B cell (primary cell): ENCODE data around the gene RAB7B. TPM values are rescaled to one million over a fixed set of nuclear protein-coding genes. Genes with fewer than 3 reads are reported as not detected.

ENCODE experiments used
- ATAC-seq: fragments of 200-7000 bp; cut with Tn5 transposase; one replicate; pipeline ENCODE4 v1.10.0; 2021; ENCODE audit warnings: low read depth, mild to moderate bottlenecking, moderate number of reproducible peaks, moderate library complexity
- CTCF ChIA-PET: fragments of 350-600 bp; sonication (Branson Sonifier 250); formaldehyde crosslinking; loops from one replicate; lab custom pipeline; 2021; ENCODE audit warnings: antibody characterized with exemption, inconsistent platforms; lab: Charles Lee
- POLR2A ChIA-PET: fragments of 350-600 bp; sonication (Branson Sonifier 250); formaldehyde crosslinking; loops from one replicate; lab custom pipeline; 2021; ENCODE audit warnings: antibody characterized with exemption; lab: Charles Lee
- DNase-seq: peaks from one replicate; pipeline ENCODE4 v3.0.0; 2013
- H2AFZ ChIP-seq: 2 replicates; pipeline ENCODE4 v1.6.1; 2012; ENCODE audit warnings: mild to moderate bottlenecking, low read depth, low read length; ENCODE audit not compliant: insufficient read depth, poor library complexity, severe bottlenecking
- H3K27ac ChIP-seq, 2 donors: 1 replicate in 1 of 2; 2 replicates in 1 of 2; pipeline ENCODE4 v1.5.1; 2012 to 2013; ENCODE audit warnings: low read length in 2 of 2, mild to moderate bottlenecking in 2 of 2, moderate library complexity in 1 of 2
- H3K27me3 ChIP-seq, 4 experiments: fragments of 200-600 bp in 1 of 4; sonication (generic) in 1 of 4; replicated peaks in 1 of 4; 1 replicate in 2 of 4; 2 replicates in 2 of 4; pipeline versions ENCODE4 v1.6.1 to v1.7.0; 2013 to 2016; ENCODE audit warnings: low read length in 3 of 4, mild to moderate bottlenecking in 2 of 4, mixed read lengths in 1 of 4, moderate library complexity in 1 of 4; ENCODE audit not compliant: insufficient read depth in 4 of 4, control insufficient read depth in 3 of 4; ENCODE audit errors: control extremely low read depth in 1 of 4
- H3K36me3 ChIP-seq, 2 experiments: replicated peaks in 1 of 2; 1 replicate in 1 of 2; 2 replicates in 1 of 2; pipeline versions ENCODE4 v1.6.1 to v1.7.1; 2013; ENCODE audit warnings: low read length in 1 of 2; ENCODE audit not compliant: insufficient read depth in 2 of 2, control insufficient read depth in 1 of 2; ENCODE audit errors: control extremely low read depth in 1 of 2, extremely low read depth in 1 of 2
- H3K4me1 ChIP-seq, 2 donors: fragments of 200-600 bp in 1 of 2; sonication (generic) in 1 of 2; 1 replicate in 1 of 2; 2 replicates in 1 of 2; pipeline versions ENCODE4 v1.5.1 to v1.6.1; 2013 to 2017; ENCODE audit warnings: low read length in 2 of 2; ENCODE audit not compliant: control insufficient read depth in 2 of 2, insufficient read depth in 2 of 2
- H3K4me2 ChIP-seq: replicated peaks from 2 replicates; pipeline ENCODE3; 2012; ENCODE audit warnings: mild to moderate bottlenecking, low read depth, low read length; ENCODE audit not compliant: poor library complexity, severe bottlenecking
- H3K4me3 ChIP-seq, 5 experiments: fragments of 200-600 bp in 1 of 5; sonication (generic) in 1 of 5; 1 replicate in 3 of 5; 2 replicates in 2 of 5; pipeline versions ENCODE4 v1.5.1 to v1.7.0; 2011 to 2016; ENCODE audit warnings: low read length in 4 of 5, mild to moderate bottlenecking in 4 of 5, low read depth in 2 of 5, control low read depth in 1 of 5, moderate library complexity in 1 of 5; ENCODE audit not compliant: insufficient read depth in 1 of 5; ENCODE audit errors: control extremely low read depth in 1 of 5, extremely low read depth in 1 of 5
- H3K79me2 ChIP-seq: fragments of 200-600 bp; sonication (generic); one replicate; pipeline ENCODE4 v1.6.0; 2016; ENCODE audit warnings: low read length; ENCODE audit not compliant: control insufficient read depth, insufficient read depth
- H3K9ac ChIP-seq: fragments of 200-600 bp; sonication (generic); 2 replicates; pipeline ENCODE4 v1.6.1; 2017; ENCODE audit warnings: mild to moderate bottlenecking, low read length, moderate library complexity
- H3K9me3 ChIP-seq, 3 donors: one replicate each; pipeline versions ENCODE4 v1.6.1 to v1.7.1; 2013; ENCODE audit warnings: low read length in 2 of 3; ENCODE audit not compliant: control insufficient read depth in 2 of 3, insufficient read depth in 1 of 3; ENCODE audit errors: control extremely low read depth in 1 of 3
- H4K20me1 ChIP-seq: 2 replicates; pipeline ENCODE4 v1.6.0; 2012; ENCODE audit warnings: mild to moderate bottlenecking, low read length; ENCODE audit not compliant: insufficient read depth, control insufficient read depth, poor library complexity, severe bottlenecking
- H3K27ac Mint-ChIP-seq: one replicate; pipeline ENCODE4 v1.8.0; 2021; ENCODE audit warnings: mixed read lengths
- H3K27me3 Mint-ChIP-seq: one replicate; pipeline ENCODE4 v1.8.0; 2021; ENCODE audit warnings: mixed read lengths
- H3K4me1 Mint-ChIP-seq: one replicate; pipeline ENCODE4 v1.8.0; 2021; ENCODE audit warnings: mixed read lengths
- H3K4me3 Mint-ChIP-seq: one replicate; pipeline ENCODE4 v1.8.0; 2021; ENCODE audit warnings: mixed read lengths
- H3K9me3 Mint-ChIP-seq: one replicate; pipeline ENCODE4 v1.8.0; 2022; ENCODE audit warnings: mixed read lengths; ENCODE audit not compliant: insufficient read depth
- EZH2 ChIP-seq: IDR thresholded peaks from 2 replicates; pipeline ENCODE4 v1.6.1; 2012; ENCODE audit warnings: borderline replicate concordance, low read depth, mild to moderate bottlenecking, moderate library complexity, low read length; ENCODE audit not compliant: insufficient read depth, poor library complexity, severe bottlenecking
- WGBS: methylation state at CpG from one replicate; pipeline ENCODE4 v1.1.5; 2013; ENCODE audit warnings: missing lambda C conversion rate; ENCODE audit not compliant: insufficient coverage; 5-methylcytosine and 5-hydroxymethylcytosine counted together
- intact Hi-C: fragments of 100-400 bp; cut with micrococcal nuclease; formaldehyde crosslinking; loops from one replicate; pipeline ENCODE4 v1.10.0; 2022
- polyA plus RNA-seq: library from polyadenylated mRNA; depleted of rRNA; stranded (reverse); fragments of >200 nt; gene quantifications from 2 replicates; pipeline ENCODE4 v1.2.3, GENCODE V29; 2012
- total RNA-seq, 2 donors: library from RNA; stranded (reverse); fragments of 120-200 nt in 1 of 2; gene quantifications; 1 replicate in 1 of 2; 2 replicates in 1 of 2; pipeline versions ENCODE4 v1.2.3 to v1.2.4, GENCODE V29; 2013 to 2022
- TF ChIP-seq, protein P1 (sequence below): fragments of 200-600 bp; IDR thresholded peaks from one replicate; pipeline ENCODE4 v1.8.0; 2022; ENCODE audit warnings: antibody characterized with exemption, mild to moderate bottlenecking

RAB7B gene
- total and polyA plus RNA-seq, 2 donors (not counting 1 experiment from before 2014, with no cell fraction given) = not detected

DNA sequence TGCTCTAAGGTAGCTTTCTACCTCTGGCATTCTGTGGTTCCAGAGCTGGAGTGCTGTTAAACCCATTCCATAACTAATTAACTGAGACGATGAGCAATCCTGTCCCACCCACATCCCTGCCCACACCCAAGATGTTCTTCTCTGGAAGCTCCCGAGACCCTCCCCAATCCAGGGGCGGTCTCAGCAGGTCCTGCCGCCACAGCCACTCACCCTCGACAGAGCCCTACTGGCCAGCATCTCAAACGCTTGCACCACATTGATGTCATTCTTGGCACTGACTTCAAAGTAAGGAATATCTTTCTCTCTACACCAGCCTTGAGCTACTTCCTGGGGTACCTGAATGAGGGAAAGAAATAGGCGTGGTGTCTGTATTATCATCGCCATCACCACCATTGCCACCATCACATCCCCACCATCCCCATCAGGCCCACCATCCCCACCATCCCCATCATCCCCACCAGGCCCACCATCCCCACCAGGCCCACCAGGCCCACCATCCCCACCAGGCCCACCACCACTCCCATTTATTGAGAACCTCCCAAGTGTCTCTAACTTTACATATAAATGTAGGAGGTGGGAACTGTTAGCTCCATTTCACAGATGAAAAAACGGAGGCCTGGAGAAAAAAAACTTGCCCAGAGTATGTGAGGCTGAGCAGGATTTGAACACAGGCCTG is 17.7 kb downstream of the RAB7B start:
- Mint-ChIP-seq H3K27me3 (peaks cover 8% of the 10 kb centered on the region), H3K4me3 (no peak overlapping the region), H3K27ac (no peak overlapping the region), H3K9me3 (no peaks in the 10 kb centered on the region), H3K4me1 (no peaks in the 10 kb centered on the region)
- ATAC-seq (no peak), DNase-seq (no peak)
- intact Hi-C loops = no loop called here
- Histone ChIP-seq H3K9me3 (no peaks in the 10 kb centered on the region), H3K9ac (no peak overlapping the region), H3K4me2 (no peak overlapping the region), H3K4me3 (no peak overlapping the region), H3K4me1 (no peaks in the 10 kb centered on the region), H3K27ac (no peak overlapping the region), H3K36me3 (no peaks in the 10 kb centered on the region), H3K27me3 (peaks cover 0 to 6% (median 2%) of the 10 kb centered on the region in 4 experiments), H2AFZ (no peak overlapping the region), H3K79me2 (no peaks in the 10 kb centered on the region), H4K20me1 (no peaks in the 10 kb centered on the region)
- ChIA-PET POLR2A (no interaction called here), CTCF (interaction anchor here (1.1 to 11.3 kb wide), 12 partner anchors 8 to 193 kb away, joined by 3 to 434 read pairs (median 8); no protein-coding TSS in a partner anchor)
- TF ChIP-seq EZH2 = no peak
- TF ChIP-seq, protein P1, sequence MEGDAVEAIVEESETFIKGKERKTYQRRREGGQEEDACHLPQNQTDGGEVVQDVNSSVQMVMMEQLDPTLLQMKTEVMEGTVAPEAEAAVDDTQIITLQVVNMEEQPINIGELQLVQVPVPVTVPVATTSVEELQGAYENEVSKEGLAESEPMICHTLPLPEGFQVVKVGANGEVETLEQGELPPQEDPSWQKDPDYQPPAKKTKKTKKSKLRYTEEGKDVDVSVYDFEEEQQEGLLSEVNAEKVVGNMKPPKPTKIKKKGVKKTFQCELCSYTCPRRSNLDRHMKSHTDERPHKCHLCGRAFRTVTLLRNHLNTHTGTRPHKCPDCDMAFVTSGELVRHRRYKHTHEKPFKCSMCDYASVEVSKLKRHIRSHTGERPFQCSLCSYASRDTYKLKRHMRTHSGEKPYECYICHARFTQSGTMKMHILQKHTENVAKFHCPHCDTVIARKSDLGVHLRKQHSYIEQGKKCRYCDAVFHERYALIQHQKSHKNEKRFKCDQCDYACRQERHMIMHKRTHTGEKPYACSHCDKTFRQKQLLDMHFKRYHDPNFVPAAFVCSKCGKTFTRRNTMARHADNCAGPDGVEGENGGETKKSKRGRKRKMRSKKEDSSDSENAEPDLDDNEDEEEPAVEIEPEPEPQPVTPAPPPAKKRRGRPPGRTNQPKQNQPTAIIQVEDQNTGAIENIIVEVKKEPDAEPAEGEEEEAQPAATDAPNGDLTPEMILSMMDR = no peak
- 90% methylated on average over 6 of the region's 9 CpGs for WGBS
